Middle frontal gyrus (tissue), 1 donor: ENCODE measurements around the gene AHI1.
"Not testable (repeated sequence)": the region's sequence is repeated elsewhere in the genome, so short reads cannot be mapped to it uniquely, and the experiment has no call there.

Source experiments
- DNase-seq: peaks from one replicate; pipeline ENCODE4 v3.0.0-alpha.2; 2015; ENCODE audit warnings: low spot score; ENCODE audit errors: extremely low spot score

Gene AHI1

DNA sequence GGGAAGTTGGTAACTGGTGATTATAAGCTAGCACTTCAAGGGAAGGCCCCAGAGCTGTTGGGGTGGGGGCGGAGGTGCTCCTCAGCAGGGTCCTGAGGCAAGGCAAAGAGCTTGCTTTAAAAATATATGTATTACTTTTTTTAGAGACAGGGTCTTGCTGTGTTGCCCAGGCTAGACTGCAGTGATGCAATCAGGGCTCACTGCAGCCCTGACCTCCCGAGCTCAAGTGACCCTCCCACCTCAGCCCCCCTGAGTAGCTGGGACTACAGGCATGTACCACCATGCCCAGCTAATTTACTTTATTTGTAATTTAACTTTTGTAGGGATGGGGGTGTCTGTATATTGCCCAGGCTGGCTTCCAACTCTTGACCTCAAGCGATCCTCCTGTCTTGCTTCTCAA lies 229.3 kb downstream of the AHI1 start:
- DNase-seq: no peak

GRCh38 chr6:135267085-135267484 lies 230.5 kb downstream of the AHI1 start:
- DNase-seq: no peak

GRCh38 chr6:135266675-135267074 lies 230.9 kb downstream of the AHI1 start:
- DNase-seq: no peak

DNA sequence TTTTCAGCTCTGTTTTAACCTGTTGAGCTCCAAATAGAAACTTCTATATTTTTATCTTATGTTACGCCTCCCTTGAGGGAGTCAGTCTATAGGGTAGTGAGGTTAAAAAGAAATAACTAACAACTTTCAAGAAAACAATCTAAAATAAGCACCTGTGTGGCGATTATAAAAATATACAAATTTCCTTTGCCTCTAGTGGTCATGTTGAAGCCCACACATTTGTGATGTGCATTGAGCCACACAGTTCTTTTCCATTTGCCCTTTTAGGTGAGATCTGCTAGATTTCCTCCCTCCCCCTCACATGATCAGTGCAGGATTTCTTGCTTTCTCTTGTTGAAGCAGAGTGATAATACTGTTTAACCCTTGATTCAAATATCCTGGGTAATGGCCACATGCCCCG lies 232.3 kb downstream of the AHI1 start:
- no peak for DNase-seq

GRCh38 chr6:135261872-135262725 lies 235.4 kb downstream of the AHI1 start:
- no peak for DNase-seq

- DNase-seq: no peak
Measured at GRCh38 chr6:135260612-135261011, 236.9 kb downstream of the AHI1 start.

GRCh38 chr6:135258970-135259369 lies 238.6 kb downstream of the AHI1 start:
- no peak for DNase-seq

DNA sequence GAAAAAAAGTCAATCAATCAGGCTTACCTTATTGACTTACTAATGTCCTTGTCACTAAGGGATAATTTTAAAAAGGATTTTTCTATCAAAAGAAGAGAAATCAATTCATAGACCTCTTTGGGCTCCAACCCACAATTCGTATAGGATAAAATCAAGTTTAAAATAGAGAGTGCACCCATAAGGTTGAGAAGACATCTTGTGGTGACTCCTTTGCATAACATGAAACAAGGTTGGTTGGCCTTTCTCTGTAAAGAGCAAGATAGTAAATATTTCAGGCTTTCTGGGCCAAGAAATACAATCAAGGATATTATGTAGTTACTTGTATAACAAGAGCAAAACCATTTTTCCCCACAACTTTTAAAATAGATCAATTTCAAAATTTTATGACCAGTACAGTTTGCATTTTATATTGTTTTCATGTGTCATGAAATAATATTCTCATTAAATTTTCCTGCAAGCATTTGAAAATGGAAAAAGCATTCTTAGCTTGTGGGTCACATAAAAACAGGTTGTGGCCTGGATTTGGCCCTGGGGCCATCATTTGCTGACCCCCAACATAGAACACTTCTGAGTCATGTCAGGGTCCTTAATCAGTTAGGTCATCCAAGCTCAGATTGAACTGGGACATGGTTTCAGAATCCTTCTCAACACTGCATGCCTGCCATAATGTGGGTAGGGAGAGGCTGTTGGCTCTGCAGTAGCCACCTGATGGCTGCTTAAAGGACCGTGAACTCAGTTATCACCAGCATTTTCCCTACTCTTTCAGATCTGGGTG lies 239.7 kb downstream of the AHI1 start:
- no peak for DNase-seq

DNA sequence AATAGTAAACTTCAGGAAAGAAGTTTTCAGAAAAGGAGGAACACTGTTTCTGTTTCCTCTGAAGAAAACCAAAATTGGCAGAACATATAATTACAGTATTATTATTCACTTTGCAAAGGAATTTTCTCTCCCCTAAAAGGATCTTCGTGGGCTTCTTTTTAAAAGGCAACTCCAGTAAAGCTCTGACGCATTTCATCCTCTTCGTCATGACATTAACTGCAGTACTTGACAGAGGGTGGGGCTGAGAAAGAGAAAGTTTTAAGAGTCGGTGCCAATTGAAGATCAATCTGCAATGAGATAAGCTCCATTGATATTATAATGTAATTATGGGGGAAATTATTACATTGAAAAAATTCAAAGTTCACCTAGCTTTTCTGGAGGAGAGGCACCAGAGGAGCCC lies 240.7 kb downstream of the AHI1 start:
- no peak for DNase-seq

DNA sequence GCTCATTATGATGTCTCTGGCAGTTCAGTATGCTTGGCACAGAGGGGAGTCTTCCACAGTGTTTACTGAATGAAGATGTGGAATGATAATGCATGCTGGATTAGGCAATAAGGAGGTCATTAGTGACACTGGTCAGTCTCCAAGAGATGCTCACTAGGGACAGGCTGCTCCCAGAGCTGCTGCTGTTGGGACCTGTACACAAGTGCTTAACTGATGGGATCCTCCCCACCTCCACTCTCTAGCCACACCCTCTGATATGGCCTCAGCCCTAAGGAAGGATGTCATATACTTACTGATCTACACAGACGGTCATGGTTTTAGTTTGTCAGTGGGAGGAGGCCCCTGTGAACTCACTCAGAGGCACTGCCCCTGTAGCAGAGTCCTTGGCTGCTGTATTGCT lies 243.1 kb downstream of the AHI1 start:
- DNase-seq: no peak

DNA sequence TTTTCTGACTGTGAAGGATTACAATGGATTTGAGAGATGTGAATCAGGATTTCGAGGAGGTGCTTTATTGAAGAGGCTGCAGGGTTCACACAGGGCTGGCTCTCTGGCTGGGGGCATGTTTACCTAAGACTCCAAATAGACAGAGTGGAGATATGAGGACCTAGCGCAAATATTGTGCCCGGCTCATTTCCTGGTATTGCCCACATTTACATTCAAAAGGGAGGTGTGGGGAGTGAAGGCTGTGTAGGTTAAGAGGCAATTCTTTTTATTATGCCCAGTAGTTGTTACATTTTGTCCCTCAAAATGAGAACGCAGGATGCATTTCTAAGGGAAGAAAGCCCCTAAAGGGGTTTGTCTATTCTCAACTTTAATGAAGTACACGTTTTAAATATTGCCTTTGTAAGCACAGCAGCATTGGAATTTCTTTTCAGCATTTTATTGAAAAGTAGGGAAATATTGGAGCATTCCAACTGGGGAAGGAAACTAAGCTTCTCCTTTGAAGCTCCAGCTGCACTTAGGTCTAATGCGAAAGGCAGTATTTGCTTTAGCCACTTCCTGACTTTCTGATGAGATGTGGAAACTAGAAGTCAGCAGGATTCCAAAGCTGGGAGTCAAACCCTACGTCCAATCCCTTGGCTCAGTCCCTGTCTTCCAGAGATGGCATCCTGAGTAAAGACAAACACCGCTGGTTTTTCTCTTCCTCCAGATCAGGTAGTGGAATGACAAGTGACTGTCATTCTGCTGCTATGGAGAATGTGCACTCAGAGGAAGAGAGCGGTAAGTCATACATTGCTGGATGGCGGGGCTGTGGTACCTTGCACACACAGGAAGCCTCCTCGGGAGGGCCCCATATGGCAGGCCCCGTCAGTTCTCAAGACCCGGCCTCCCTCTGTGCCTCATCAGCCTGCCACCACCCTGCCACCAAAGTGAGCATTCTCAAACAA lies 245.8 kb downstream of the AHI1 start:
- DNase-seq: no peak

DNA sequence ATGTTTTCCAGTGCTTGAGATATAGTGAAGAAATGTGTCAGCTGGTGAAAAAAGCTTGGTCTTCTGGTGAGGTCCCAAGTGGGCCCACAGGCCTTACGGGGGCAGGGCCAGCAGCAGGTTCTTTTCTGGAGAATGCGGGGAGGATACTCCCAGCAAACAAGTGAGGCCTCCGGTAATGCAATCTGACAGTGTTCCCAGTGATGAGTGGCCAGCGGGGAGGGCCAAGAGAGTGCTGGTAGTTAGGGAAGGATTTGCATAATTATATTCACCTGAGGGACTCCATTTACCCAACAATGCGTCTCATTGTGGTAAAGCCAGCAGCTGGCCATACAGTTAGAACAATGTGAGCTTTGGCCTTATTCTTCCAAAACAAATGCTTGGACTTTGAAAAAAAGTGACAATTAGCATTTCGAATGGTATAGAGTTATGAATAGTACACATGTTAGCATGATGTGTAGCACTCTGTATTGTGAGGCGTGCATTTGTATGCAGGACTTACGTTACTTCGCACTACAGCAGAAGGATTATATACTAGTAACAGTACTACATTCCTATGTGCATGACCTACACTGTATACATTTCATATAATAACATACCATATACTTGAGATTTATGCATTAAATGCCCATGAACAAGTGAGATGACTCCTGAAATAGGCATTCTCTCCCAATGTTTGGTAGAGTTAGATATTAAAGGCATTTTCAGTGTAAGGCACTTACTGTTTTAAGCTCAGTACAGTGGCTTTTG lies 246.6 kb downstream of the AHI1 start:
- DNase-seq: no peak

GRCh38 chr6:135250234-135250633 lies 247.3 kb downstream of the AHI1 start:
- DNase-seq: no peak

DNA sequence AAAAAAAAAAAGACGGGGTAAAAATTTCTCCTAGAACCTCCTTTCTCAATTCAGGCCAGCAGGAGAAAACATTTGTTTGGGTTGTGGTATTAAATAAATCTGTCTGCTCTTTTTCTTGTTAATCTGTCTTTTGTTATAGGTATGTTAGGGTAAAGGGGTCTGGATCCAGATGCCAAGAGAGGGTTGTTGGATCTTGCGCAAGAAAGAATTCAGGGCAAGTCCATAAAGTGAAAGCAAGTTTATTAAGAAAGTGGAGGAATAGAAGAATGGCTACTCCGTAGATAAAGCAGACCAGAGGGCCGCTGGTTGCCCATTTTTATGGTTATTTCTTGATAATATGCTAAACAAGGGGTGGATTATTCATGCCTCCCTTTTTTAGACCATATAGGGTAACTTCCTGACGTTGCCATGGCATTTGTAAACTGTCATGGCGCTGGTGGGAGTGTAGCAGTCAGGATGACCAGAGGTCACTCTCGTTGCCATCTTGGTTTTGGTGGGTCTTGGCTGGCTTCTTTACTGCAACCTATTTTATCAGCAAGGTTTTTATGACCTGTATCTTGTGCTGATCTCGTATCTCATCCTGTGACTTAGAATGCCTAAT lies 251.0 kb downstream of the AHI1 start:
- DNase-seq: not testable (repeated sequence)

GRCh38 chr6:135244805-135245204 lies 252.7 kb downstream of the AHI1 start:
- no peak for DNase-seq

DNA sequence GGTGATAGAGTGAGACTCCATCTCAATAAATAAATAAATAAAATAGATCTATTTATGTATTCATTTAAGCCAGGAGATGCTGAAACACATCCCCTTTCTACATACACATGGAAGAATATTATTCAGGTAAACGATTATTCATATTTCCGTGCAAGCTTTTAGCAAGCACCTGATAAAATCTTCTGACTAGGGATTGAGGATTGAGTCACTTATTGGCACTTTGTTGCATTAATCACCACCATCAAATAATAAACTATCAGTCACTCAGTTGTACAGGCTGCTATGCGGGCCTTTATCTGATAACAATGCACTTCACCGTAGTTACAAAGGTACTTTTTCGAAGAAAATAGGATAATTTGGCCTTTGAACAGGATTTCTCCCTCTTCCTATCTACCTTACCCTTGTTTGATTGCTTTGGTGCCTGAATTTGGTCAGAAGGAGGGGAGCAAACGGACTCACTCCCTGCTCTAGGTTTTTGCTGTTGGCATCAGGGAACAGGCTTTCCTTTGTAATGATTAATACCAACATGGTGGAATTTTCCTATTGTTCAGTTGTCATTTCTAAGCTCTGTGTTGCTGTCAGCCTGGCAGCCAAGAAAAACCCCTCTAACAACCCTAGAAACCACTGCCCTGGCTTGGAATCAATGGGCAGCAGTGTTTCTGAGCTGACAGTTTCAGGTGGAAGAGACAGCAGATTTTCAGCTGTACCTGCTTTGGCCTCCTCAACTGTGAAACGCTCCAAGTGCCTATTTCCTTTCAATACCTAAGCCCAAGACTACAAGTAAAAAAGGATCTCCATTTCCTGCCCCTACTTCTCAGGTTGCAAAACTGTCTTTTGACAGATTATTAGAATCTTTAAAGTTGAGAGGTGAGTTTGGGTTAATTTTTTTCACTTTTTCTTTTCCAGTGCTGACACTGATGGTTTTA lies 253.4 kb downstream of the AHI1 start:
- DNase-seq: no peak

GRCh38 chr6:135240711-135241110 lies 256.8 kb downstream of the AHI1 start:
- DNase-seq: no peak

- no peak for DNase-seq
Measured at GRCh38 chr6:135236732-135237131, 260.8 kb downstream of the AHI1 start.

DNA sequence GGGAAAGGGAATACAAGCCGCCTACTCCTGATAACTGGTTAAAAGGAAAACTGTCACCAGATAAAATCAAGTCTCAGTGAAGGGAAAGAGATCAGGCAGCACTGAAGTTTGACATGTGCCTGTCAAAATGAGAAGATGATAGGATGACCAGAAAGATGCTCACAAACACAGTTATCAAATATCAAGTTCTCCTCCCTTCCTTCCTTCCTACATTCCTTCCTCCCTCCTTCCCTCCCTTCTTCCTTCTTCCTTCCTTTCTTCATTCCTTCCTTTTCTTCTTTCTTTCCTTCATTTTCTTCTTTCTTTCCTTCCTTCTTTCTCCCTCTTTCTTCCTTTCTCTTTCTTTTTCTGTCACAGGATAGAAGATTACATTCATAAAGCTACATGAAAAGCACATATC lies 261.2 kb downstream of the AHI1 start:
- DNase-seq: no peak
